HG03342 (cell line): Measurements from ENCODE around the gene GSG1.

ENCODE experiments used
- ATAC-seq: cut with Tn5 transposase; IDR thresholded peaks from one replicate; pipeline ENCODE4 v1.9.1; 2021; ENCODE audit warnings: mild to moderate bottlenecking, moderate library complexity; ENCODE audit not compliant: unreplicated experiment

GSG1 gene

GRCh38 chr12:13120413-13120812 lies 16.9 kb upstream of the GSG1 start:
- ATAC-seq = no peak

- ATAC-seq = no peak
Observed at GRCh38 chr12:13119826-13120225, 16.4 kb upstream of the GSG1 start.

GRCh38 chr12:13117029-13117428 lies 13.6 kb upstream of the GSG1 start:
- no peak for ATAC-seq

- ATAC-seq = no peak
Observed at GRCh38 chr12:13116259-13116658, 12.8 kb upstream of the GSG1 start.

- ATAC-seq = no peak
Observed at GRCh38 chr12:13114251-13115052, 11.0 kb upstream of the GSG1 start.

- no peak for ATAC-seq
Observed at GRCh38 chr12:13112968-13113367, 9.5 kb upstream of the GSG1 start.

GRCh38 chr12:13106666-13107065 lies 3.2 kb upstream of the GSG1 start:
- no peak for ATAC-seq

GRCh38 chr12:13105781-13106180 lies 2.3 kb upstream of the GSG1 start:
- no peak for ATAC-seq

GRCh38 chr12:13104409-13104808 lies 942 bp upstream of the GSG1 start:
- ATAC-seq = no peak

- ATAC-seq = no peak
Observed at GRCh38 chr12:13102461-13103195, 839 bp downstream of the GSG1 start.

GRCh38 chr12:13101821-13102375 lies 1.6 kb downstream of the GSG1 start:
- no peak for ATAC-seq

GRCh38 chr12:13100882-13101769 lies 2.3 kb downstream of the GSG1 start:
- peak; percentile 85 for ATAC-seq

GRCh38 chr12:13100605-13100881 lies 2.9 kb downstream of the GSG1 start:
- no peak for ATAC-seq

GRCh38 chr12:13099844-13100604 lies 3.4 kb downstream of the GSG1 start:
- ATAC-seq = no peak

GRCh38 chr12:13099066-13099843 lies 4.2 kb downstream of the GSG1 start:
- ATAC-seq = no peak

GRCh38 chr12:13097491-13098011 lies 5.9 kb downstream of the GSG1 start:
- ATAC-seq = no peak

- ATAC-seq = no peak
Observed at GRCh38 chr12:13095266-13095995, 8.0 kb downstream of the GSG1 start.

- peak; percentile 39 for ATAC-seq
Observed at GRCh38 chr12:13094367-13094766, 9.1 kb downstream of the GSG1 start.

GRCh38 chr12:13093848-13094220 lies 9.6 kb downstream of the GSG1 start:
- no peak for ATAC-seq
